GM10847 (cell line): ENCODE data around the gene ABCC3.

Experiments used
- POLR2A ChIP-seq: IDR thresholded peaks from 2 replicates; pipeline ENCODE4 v1.6.1; 2011; ENCODE audit not compliant: insufficient read length; ENCODE audit errors: extremely low read depth

ABCC3 gene

GRCh38 chr17:50618941-50619340 is 15.7 kb upstream of the ABCC3 start:
- no peak for TF ChIP-seq POLR2A

DNA sequence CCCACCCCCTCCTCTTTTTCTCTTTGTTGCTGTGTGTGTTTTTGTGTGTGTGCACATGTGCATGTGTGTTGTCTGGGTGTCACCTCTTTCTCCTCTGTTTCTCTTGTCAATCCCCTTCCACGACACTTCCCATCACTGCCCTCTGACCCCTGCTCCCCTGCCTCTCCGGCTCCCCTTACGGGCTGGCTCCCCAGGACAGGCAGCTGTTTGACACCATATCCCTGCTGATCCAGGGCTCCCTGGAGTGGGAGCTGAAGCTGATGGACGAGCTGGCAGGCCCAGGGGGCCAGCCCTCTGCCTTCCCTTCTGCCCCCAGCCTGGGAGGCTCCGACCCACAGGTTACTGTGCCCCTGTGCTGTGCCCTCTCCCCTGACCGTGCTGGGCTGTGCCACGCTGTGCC is 15.2 kb upstream of the ABCC3 start:
- no peak for TF ChIP-seq POLR2A

DNA sequence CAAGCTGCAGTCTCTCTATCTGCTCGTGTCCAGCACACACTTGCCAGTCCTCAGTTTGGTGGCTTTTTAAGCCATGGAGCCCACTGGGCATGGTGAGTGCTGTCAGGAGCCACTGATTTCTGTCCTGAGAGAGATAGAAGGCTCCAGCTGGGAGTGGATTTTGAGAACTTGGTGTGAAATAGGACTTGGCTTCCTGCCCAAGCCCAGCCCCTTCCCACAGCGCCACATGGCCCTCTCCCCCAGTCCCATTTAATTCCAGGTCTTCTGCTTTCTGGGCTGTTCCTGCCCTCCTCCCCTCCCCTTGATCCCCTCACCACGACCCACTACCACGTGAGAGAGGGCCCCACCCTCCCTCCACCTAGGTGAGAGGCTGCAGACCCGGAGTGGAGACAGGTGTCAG is 14.4 kb upstream of the ABCC3 start:
- no peak for TF ChIP-seq POLR2A

GRCh38 chr17:50620858-50621257 is 13.8 kb upstream of the ABCC3 start:
- no peak for TF ChIP-seq POLR2A

DNA sequence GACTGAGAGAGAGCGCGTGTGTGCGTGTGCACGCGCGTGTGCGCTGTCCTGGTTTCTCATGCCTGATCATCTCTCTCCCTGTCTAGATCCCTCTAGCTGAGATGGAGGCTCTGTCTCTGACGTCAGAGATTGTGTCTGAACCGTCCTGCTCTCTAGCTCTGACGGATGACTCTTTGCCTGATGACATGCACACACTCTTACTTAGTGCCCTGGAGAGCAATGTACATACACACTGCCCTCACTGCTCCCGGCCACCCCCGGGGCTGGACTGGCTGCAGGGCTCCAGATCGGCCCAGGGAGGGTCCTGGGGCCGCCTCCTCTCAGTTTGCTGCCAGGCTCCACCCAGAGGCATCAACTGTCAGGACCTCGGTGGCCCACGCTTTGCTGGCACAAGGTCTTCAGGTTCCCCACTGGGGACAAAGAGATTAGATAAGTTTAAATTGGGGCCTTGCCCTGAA is 13.1 kb upstream of the ABCC3 start:
- no peak for TF ChIP-seq POLR2A

GRCh38 chr17:50624321-50624934 is 10.3 kb upstream of the ABCC3 start:
- TF ChIP-seq POLR2A, result no peak

- TF ChIP-seq POLR2A, result no peak
Measured at GRCh38 chr17:50625032-50625871, 9.4 kb upstream of the ABCC3 start.

- TF ChIP-seq POLR2A, result no peak
Measured at GRCh38 chr17:50626037-50626574, 8.6 kb upstream of the ABCC3 start.

DNA sequence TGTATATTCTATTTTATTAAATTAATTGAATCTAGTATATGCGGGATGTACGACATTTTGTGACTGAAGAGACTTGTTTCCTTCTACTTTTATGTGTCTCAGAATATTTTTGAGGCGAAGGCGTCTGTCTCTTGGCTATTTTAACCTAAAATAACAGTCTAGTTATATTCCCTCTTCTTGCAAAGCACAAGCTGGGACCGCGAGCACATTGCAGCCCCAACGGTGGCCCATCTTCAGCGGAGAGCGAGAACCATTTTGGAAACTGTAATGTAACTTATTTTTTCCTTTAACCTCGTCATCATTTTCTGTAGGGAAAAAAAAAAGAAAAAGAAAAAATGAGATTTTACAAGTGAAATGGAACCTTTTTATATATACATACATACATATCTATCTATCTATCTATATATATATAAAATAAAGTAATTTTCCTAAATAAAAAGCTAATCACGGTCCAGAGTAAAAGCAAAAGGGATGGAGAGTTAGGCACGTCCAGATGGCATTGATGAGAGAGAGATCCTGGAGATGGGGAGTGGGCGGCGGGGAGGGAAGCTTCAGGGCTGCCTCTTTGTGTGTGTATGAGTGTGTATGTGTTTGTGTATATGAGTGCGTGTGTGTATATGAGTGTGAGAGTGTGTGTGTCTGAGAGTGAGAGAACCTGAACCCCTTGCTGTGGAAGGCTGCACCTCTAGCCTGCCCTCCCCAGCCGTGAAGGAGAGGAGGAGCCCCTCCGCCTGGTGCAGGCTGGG is 7.5 kb upstream of the ABCC3 start:
- no peak for TF ChIP-seq POLR2A

DNA sequence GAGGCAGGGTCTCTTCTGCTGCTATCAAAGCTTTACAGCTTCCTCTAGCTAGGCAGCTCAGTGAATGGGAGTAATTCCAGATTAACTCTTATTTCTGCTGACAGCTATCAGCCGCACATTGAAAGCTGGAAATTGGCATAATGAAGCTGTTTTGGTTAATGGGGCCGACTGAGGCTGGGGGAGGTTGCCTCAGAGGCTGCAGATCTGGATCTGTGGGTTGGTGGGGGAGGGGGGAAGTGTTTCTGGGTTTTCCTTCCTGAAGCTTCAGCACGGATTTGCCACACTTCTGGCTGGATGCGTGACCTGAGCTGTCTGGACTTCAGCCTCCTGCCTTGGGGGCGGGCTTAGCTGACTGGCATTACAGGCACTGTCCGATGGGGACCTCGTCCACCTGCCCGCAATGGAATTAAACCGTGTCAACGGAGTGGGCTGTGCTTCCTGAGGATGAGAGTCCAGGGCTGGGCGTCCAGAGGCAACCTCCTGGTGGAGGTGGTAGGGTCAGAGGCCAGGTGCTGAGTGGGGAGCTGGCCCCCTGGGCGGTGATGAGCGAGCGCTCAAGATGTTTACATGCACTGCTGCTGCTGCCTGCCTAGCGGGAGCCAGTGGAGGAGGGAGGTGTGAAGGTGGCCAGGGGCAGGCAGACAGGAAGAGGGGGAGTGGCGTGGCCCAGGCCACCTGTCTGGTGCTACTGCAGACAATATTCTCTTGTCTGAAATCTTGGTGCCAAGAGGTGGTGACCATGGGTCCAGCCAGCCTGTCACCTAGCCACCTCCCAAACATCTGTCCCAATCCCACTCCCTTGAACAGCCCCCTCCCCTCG is 6.7 kb upstream of the ABCC3 start:
- TF ChIP-seq POLR2A, result no peak

- no peak for TF ChIP-seq POLR2A
Measured at GRCh38 chr17:50629902-50630301, 4.8 kb upstream of the ABCC3 start.

DNA sequence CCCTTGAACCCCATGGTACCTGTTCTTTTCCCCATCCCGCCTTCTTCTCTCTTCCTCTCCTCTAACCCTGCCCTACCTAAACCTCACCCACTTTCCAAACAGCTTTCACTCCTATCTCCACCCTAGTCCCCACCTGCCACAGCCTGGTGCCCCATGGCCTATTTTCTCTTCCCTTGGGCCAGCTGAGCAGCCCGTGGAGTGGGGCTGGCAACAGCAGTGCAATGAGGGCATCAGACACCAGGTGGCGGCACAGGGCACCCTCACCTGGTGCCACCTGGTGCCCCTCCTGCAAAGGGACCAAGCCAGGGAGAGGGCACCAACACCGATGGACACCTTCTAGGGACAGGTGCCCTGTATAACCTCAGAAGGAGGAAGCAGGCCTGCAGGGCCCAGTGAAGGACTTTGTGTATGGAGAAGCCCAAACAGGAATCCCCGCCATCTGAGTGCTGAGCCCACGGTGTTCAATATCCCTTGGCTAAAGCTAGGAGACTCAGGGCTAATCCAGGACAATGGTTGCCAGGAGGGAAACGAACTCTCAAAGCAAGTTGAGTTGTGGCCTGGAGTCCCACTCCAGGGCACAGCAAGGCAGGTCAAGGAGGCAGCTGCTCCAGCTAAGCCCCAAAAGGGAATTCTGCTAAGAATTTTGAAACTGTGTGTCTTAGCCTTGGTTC is 4.0 kb upstream of the ABCC3 start:
- TF ChIP-seq POLR2A, result no peak

DNA sequence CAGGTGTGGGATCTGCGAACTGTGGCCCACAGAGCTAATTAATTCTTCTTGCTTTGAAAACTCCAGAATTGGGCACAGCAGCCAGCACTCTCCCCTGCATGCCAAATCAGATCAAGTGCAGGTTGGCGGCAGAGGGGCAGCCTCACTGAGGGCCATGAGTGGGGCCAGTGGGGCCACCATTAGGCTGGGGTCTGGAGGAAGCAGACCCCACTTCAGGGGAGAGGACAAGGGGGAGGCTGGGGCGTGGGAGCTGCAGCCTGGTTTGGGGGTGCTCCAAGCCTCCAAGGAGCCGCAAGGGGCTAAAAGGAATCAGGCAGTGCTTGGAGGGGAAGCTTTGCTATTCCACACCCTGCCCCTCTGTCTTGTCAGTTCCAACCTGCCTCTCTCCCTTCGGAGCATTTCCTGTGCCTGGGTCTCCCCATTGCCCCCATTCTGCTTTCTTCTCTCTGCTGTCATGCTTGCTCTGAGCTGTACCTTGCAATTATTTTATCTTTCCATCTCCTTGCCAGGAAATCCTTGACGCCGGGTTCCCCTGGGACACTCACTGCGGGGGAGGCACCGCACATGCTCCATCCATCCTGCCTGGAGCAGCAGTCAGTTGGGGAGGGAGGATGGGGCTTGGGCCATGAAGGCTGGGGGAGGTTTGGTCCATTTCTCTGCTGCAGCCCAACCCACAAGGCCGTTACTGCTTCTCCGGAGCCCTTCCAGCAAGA is 3.3 kb upstream of the ABCC3 start:
- TF ChIP-seq POLR2A, result no peak
